ENCODE results near the gene DYNC1LI1.
A peak's percentile ranks its signal among the peaks of the same experiment; 100 is the strongest.

The DYNC1LI1 gene

GRCh38 chr3:32498252-32498651 lies 72.4 kb downstream of the DYNC1LI1 start:
- TF ChIP-seq, protein P1, sequence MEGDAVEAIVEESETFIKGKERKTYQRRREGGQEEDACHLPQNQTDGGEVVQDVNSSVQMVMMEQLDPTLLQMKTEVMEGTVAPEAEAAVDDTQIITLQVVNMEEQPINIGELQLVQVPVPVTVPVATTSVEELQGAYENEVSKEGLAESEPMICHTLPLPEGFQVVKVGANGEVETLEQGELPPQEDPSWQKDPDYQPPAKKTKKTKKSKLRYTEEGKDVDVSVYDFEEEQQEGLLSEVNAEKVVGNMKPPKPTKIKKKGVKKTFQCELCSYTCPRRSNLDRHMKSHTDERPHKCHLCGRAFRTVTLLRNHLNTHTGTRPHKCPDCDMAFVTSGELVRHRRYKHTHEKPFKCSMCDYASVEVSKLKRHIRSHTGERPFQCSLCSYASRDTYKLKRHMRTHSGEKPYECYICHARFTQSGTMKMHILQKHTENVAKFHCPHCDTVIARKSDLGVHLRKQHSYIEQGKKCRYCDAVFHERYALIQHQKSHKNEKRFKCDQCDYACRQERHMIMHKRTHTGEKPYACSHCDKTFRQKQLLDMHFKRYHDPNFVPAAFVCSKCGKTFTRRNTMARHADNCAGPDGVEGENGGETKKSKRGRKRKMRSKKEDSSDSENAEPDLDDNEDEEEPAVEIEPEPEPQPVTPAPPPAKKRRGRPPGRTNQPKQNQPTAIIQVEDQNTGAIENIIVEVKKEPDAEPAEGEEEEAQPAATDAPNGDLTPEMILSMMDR (conservative IDR thresholded peaks at IDR 0.05; ENCODE audit: low read depth, low read length), result no peak
- no peak overlapping the region for H3K4me3 ChIP-seq (ENCODE audit: low read depth, low read length)
- DNase-seq (ENCODE audit: low read depth), result no peak

DNA sequence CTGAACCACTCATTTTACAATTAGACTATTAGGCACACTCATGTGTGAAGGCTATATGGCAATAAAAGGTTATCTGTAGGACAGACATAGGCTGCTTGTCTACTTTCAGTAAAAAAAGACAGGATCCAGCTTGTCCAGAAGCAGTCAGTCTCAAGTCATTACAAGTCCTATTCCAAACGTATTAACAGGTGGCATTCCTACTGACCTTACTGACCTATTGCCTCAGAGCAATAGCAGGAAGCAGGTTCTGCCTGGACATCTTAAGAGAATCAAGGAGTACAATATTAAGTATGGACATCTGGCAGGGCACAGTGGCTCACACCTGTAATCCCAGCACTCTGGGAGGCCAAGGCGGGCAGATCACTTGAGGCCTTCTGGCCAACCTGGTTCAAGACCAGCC lies 75.0 kb downstream of the DYNC1LI1 start:
- H3K4me3 ChIP-seq (ENCODE audit: low read depth, low read length), result no peak overlapping the region
- TF ChIP-seq, protein P1 (conservative IDR thresholded peaks at IDR 0.05; ENCODE audit: low read depth, low read length), result no peak
- no peak for DNase-seq (ENCODE audit: low read depth)

GRCh38 chr3:32495085-32495484 lies 75.6 kb downstream of the DYNC1LI1 start:
- TF ChIP-seq, protein P1 (conservative IDR thresholded peaks at IDR 0.05; ENCODE audit: low read depth, low read length), result no peak
- no peak for DNase-seq (ENCODE audit: low read depth)
- no peak overlapping the region for H3K4me3 ChIP-seq (ENCODE audit: low read depth, low read length)

DNA sequence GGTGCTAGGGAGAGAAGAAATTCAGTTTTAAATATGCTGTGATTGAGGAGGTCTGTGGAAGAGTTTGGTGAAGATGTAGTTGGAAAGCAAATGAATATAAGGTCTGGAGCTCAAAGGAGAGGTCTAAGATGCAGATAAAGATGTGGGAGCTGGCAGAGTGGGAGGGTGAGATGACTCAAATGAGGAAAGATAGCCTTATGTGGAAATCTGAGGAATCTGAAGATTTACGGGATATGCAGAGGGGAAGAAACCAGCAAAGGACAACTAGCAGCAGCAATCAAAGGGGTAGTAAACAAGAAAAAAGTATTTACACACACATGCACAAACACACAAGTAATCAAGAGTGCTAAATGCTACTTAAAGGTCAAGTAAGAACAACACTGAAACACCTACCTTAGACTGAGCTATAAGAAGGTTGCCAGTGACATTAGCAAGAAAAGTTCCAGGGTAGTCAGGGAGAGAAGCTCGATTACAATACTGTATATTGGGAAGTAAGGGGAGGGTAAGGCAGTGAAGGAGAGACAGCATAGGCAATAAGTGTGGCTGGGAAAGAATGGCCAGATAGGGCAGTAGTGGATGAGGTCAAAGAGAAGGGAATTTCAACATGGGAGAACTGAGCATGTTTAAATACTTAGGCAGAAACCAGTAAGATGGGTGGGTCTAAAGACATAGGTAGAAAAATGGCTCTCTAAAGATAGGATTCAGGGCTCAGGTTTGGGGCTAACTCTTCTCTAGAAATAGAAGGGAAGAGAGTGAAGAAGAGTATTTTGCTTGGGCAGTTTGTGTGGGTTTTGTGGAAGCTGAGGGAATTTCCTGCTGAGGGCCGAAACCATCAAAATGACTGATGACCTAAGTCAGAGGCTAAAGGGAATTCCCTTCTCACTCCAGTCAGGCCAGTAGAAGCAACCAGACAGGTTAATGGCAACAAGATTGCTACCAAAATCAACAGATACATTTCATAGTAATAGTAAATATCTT lies 76.9 kb downstream of the DYNC1LI1 start:
- TF ChIP-seq, protein P1 (conservative IDR thresholded peaks at IDR 0.05; ENCODE audit: low read depth, low read length), result no peak
- peak; percentile 13 for DNase-seq (ENCODE audit: low read depth)
- no peak overlapping the region for H3K4me3 ChIP-seq (ENCODE audit: low read depth, low read length)

- no peak overlapping the region for H3K4me3 ChIP-seq (ENCODE audit: low read depth, low read length)
- TF ChIP-seq, protein P1 (conservative IDR thresholded peaks at IDR 0.05; ENCODE audit: low read depth, low read length), result no peak
- DNase-seq (ENCODE audit: low read depth), result peak; percentile 36
Measured at GRCh38 chr3:32492684-32493436, 77.8 kb downstream of the DYNC1LI1 start.

- TF ChIP-seq, protein P1 (conservative IDR thresholded peaks at IDR 0.05; ENCODE audit: low read depth, low read length), result no peak
- H3K4me3 ChIP-seq (ENCODE audit: low read depth, low read length), result no peak overlapping the region
- no peak for DNase-seq (ENCODE audit: low read depth)
Measured at GRCh38 chr3:32488474-32489008, 82.1 kb downstream of the DYNC1LI1 start.
